A549 treated with DMSO at 1 μM for 4 hours (cell line): ENCODE results near the gene TBC1D3D. TPM values are rescaled to one million over a fixed set of nuclear protein-coding genes. Genes with fewer than 3 reads are reported as not detected.

ENCODE experiments used
- total RNA-seq: library from RNA; stranded (reverse); fragments of 200-300 nt; extraction: Qiagen RNA extraction; gene quantifications from 5 replicates; pipeline ENCODE4 v1.2.3, GENCODE V29; 2022; ENCODE audit warnings: low read depth

TBC1D3D gene
- total RNA-seq, result 0.06 to 0.08 TPM in 2 of 5 replicates, not detected in the others

DNA sequence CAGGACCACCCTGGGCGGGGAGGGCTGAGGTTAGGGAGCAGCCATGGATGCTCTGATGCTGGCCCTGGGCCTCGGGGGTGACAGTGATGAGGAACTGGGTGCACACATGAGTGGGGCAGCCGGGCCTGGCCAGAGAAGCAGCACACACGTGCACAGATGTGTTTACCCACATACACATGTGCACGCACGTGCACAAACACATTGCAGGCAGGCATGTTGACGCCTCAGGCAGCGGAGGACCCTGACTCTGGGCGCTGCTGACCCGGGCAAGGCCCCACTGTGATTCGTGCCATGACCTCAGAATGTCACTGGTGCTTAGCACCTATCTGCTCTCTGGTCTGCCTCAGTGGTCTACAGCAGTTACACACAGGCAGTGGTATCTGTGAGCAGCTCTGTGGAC is at the start of gene TBC1D3D:
TBC1D3D (plus strand) TSS at position 301 of the 400 bp plus-strand sequence. CDS start 1,585 bp downstream, outside the sequence.

DNA sequence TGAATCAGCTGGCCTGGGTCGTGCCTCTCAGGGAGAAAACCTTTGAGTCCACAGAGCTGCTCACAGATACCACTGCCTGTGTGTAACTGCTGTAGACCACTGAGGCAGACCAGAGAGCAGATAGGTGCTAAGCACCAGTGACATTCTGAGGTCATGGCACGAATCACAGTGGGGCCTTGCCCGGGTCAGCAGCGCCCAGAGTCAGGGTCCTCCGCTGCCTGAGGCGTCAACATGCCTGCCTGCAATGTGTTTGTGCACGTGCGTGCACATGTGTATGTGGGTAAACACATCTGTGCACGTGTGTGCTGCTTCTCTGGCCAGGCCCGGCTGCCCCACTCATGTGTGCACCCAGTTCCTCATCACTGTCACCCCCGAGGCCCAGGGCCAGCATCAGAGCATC is 14.8 kb upstream of the TBC1D3D start, which contains the start of gene TBC1D3L:
TBC1D3L (minus strand) TSS at position 101 of the 400 bp plus-strand sequence. CDS start 1,540 bp downstream, outside the sequence.

Other genes with a start within 250 kb of the TBC1D3D start
- gene TBC1D3K, start 79.6 kb upstream of the TBC1D3D start, total RNA-seq, result not detected in 5 replicates
- gene TBC1D3L, start 14.9 kb upstream of the TBC1D3D start, total RNA-seq, result 7.8 to 12.8 TPM (median 11.8 TPM) in 5 replicates
- gene TBC1D3C, start 64.7 kb downstream of the TBC1D3D start, total RNA-seq, result 0.06 TPM in 1 of 5 replicates, not detected in the others
- gene TBC1D3E, start 124.0 kb downstream of the TBC1D3D start, total RNA-seq, result not detected in 5 replicates
- gene TBC1D3, start 188.6 kb downstream of the TBC1D3D start, total RNA-seq, result not detected in 5 replicates